Measurements from ENCODE around the gene CTSA.

GRCh38 chr20:45851501-45851900 is 39.6 kb upstream of the CTSA start:
- TF ChIP-seq CTCF (conservative IDR thresholded peaks at IDR 0.05 in 1 of 2, IDR thresholded peaks at IDR 0.05 in 1 of 2; ENCODE audit: extremely low read depth in 1 of 2, insufficient read depth in 1 of 2, low read depth in 1 of 2, low read length in 2 of 2) (no peak), EZH2 (IDR thresholded peaks at IDR 0.05; ENCODE audit: borderline replicate concordance, low read length) (no peak)

All from mammary epithelial cell (primary cell).